ENCODE results near the gene RAPGEF4. TPM values are rescaled to one million over a fixed set of nuclear protein-coding genes. Genes with fewer than 3 reads are reported as not detected.

The RAPGEF4 gene
- total and polyA plus RNA-seq, 4 donors, result 6.4 to 33.5 (median 8.6) TPM

DNA sequence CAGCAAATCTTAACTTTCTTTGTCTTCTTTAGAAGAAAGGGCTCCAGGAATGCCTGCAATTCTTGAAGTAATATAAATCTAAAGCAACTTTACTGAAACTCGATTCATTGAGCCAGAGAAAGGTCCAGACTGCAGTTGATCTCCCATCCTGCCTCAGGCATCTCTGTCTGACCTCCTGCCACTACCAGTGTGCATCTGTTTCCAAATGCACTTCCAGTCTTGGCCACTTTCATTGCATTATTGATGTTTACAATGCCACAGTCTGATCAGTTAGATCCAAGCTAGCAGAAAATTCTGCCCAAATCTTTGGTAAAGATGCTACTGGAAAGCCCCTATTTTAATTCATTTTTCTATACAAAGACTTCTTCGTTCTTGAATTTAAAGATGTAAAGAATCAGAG is 158.0 kb downstream of the RAPGEF4 start:
- H3K4me3 ChIP-seq, result no peak overlapping the region
- H3K4me1 ChIP-seq (ENCODE audit: control insufficient read depth in 5 of 5, insufficient read depth in 5 of 5, low read length in 5 of 5), result peaks cover 4 to 21% (median 5%) of the 10 kb centered on the region in 5 donors
- no peaks in the 10 kb centered on the region for H3K9me3 ChIP-seq (ENCODE audit: control insufficient read depth in 4 of 4, insufficient read depth in 3 of 4, low read length in 3 of 4)
- H3K27ac ChIP-seq (ENCODE audit: low read depth in 1 of 2, low read length in 1 of 2), result no peak overlapping the region
- DNase-seq (no peak), ATAC-seq (ENCODE audit: insufficient read depth, low FRiP score) (no peak)
- TF ChIP-seq, protein P1, sequence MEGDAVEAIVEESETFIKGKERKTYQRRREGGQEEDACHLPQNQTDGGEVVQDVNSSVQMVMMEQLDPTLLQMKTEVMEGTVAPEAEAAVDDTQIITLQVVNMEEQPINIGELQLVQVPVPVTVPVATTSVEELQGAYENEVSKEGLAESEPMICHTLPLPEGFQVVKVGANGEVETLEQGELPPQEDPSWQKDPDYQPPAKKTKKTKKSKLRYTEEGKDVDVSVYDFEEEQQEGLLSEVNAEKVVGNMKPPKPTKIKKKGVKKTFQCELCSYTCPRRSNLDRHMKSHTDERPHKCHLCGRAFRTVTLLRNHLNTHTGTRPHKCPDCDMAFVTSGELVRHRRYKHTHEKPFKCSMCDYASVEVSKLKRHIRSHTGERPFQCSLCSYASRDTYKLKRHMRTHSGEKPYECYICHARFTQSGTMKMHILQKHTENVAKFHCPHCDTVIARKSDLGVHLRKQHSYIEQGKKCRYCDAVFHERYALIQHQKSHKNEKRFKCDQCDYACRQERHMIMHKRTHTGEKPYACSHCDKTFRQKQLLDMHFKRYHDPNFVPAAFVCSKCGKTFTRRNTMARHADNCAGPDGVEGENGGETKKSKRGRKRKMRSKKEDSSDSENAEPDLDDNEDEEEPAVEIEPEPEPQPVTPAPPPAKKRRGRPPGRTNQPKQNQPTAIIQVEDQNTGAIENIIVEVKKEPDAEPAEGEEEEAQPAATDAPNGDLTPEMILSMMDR (IDR thresholded peaks at IDR 0.05; ENCODE audit: control extremely low read depth, extremely low read depth), result no peak
- no peak overlapping the region for H3K9ac ChIP-seq (ENCODE audit: insufficient read depth in 1 of 2, low read length in 2 of 2)
- H3K27me3 ChIP-seq (ENCODE audit: control insufficient read depth in 3 of 3, insufficient read depth in 3 of 3, low read length in 2 of 3), result peaks cover 0 to 8% (median 0%) of the 10 kb centered on the region in 3 donors
- H3K36me3 ChIP-seq (ENCODE audit: control insufficient read depth in 4 of 4, insufficient read depth in 4 of 4, low read length in 4 of 4), result no peaks in the 10 kb centered on the region
- WGBS, 2 donors, result 78 to 84% methylated on average over 2 of the region's 2 CpGs

DNA sequence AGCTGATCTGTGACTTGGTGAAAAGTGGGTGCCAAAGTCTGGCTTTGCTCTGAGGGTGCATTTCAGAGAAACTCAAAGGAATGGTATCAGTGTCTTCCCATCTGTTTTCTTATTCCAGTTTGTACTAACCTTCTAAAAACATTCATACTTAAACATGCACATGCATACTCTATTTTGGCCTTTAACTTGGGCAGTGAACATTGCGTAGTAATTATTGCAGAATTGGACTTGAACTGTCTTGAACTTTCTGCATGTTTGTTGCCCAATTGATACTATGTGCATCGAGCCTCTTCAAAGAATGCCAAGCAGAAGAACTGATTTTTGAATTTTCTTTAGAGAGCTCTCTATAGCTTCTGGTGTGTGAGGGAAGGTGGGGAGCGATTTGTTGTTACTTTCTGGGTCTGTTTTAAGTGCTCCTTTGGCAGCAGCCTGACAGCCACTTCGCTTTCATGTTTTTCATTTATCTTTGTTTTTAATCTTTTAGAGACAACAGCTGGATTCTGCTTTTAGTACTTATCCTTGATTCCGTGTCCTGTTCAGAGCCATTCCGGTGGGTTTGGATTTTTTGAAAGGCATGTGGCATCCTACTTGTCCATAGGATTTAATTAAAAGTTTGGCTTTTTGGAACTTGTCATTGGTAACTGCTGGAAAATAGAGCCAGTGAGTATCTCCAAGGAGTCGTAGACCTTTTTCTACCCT is 159.2 kb downstream of the RAPGEF4 start:
- Histone ChIP-seq H3K27me3 (ENCODE audit: control insufficient read depth in 3 of 3, insufficient read depth in 3 of 3, low read length in 2 of 3) (peaks cover 0 to 15% (median 0%) of the 10 kb centered on the region in 3 donors), H3K4me3 (no peak overlapping the region), H3K36me3 (ENCODE audit: control insufficient read depth in 4 of 4, insufficient read depth in 4 of 4, low read length in 4 of 4) (no peaks in the 10 kb centered on the region), H3K9me3 (ENCODE audit: control insufficient read depth in 4 of 4, insufficient read depth in 3 of 4, low read length in 3 of 4) (no peaks in the 10 kb centered on the region), H3K9ac (ENCODE audit: insufficient read depth in 1 of 2, low read length in 2 of 2) (no peak overlapping the region), H3K27ac (ENCODE audit: low read depth in 1 of 2, low read length in 1 of 2) (no peak overlapping the region), H3K4me1 (ENCODE audit: control insufficient read depth in 5 of 5, insufficient read depth in 5 of 5, low read length in 5 of 5) (peaks cover 2 to 14% (median 5%) of the 10 kb centered on the region in 5 donors)
- peak in 2 of 3 donors; percentile 20 to 55 for DNase-seq
- no peak for ATAC-seq (ENCODE audit: insufficient read depth, low FRiP score)
- TF ChIP-seq, protein P1 (IDR thresholded peaks at IDR 0.05; ENCODE audit: control extremely low read depth, extremely low read depth), result no peak
- WGBS, 2 donors, result 79 to 81% methylated on average over 7 of the region's 7 CpGs

DNA sequence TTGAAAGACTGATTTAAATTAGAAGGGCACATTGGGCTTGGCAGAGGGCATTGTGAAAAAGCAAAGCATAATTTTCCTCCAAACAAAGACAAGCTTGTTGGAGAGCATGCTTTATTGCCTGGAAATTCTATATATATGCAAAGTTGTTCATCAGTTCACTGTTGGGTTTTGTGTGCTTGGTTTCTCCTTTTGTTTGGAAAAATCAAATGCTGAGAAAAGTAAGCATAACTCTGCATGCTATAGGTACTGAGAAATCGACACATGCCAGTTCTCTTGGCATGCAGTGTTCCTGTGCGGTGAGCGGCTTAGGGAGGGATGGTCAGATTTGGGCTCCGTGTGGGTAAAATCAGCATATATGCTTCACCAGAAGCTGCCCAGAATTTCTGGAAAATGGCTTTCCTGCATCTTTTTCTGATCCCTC is 161.0 kb downstream of the RAPGEF4 start:
- DNase-seq (no peak), ATAC-seq (ENCODE audit: insufficient read depth, low FRiP score) (no peak)
- TF ChIP-seq, protein P1 (IDR thresholded peaks at IDR 0.05; ENCODE audit: control extremely low read depth, extremely low read depth), result no peak
- no peak overlapping the region for H3K4me3 ChIP-seq
- no peaks in the 10 kb centered on the region for H3K9me3 ChIP-seq (ENCODE audit: control insufficient read depth in 4 of 4, insufficient read depth in 3 of 4, low read length in 3 of 4)
- peaks cover 0 to 11% (median 5%) of the 10 kb centered on the region in 5 donors for H3K4me1 ChIP-seq (ENCODE audit: control insufficient read depth in 5 of 5, insufficient read depth in 5 of 5, low read length in 5 of 5)
- no peaks in the 10 kb centered on the region for H3K36me3 ChIP-seq (ENCODE audit: control insufficient read depth in 4 of 4, insufficient read depth in 4 of 4, low read length in 4 of 4)
- peaks cover 0 to 15% (median 0%) of the 10 kb centered on the region in 3 donors for H3K27me3 ChIP-seq (ENCODE audit: control insufficient read depth in 3 of 3, insufficient read depth in 3 of 3, low read length in 2 of 3)
- WGBS, 2 donors, result 94 to 95% methylated on average over 4 of the region's 4 CpGs
- H3K9ac ChIP-seq (ENCODE audit: insufficient read depth in 1 of 2, low read length in 2 of 2), result no peak overlapping the region
- no peak overlapping the region for H3K27ac ChIP-seq (ENCODE audit: low read depth in 1 of 2, low read length in 1 of 2)
